Measurements from ENCODE around the gene VMAC.
"Not testable (repeated sequence)": the region's sequence is repeated elsewhere in the genome, so short reads cannot be mapped to it uniquely, and the experiment has no call there.

Gene VMAC

DNA sequence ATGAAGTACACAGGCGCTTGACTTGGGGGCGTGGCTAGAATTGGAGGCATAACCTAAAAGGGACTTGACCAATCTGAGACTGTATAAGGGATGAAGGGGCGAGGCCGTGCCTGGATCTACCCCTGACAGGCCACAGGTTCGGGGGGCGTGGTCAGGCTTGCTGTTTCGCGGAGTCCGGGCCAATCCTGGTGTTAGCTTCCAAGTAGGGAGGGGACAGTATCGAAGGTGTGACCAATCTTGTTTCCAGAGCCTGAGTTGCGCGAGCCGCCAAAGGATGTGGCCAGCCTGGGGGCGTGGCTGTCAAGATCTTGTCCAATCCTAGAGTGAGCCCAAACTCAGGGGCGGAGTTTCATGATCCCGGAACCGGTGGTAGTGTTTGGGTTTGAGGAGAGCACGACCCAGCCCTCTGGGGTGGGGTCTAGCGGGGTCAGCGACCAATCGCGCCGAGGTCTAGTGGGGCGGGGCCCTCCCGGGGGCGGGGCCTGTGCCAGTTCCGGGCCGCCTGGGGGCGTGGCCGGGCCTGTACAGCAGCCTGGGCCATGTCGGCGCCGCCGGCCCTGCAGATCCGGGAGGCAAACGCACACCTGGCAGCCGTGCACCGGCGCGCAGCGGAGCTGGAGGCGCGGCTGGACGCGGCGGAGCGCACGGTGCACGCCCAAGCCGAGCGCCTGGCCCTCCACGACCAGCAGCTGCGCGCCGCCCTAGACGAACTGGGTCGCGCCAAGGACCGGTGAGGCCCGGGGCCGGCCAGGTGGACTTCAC, at the start of gene VMAC:
Gene VMAC, plus strand, starts transcription at position 521 of the 762 bp plus-strand sequence. Its CDS starts 19 bp downstream, at position 540.
- DNase-seq: peak; percentile 99

DNA sequence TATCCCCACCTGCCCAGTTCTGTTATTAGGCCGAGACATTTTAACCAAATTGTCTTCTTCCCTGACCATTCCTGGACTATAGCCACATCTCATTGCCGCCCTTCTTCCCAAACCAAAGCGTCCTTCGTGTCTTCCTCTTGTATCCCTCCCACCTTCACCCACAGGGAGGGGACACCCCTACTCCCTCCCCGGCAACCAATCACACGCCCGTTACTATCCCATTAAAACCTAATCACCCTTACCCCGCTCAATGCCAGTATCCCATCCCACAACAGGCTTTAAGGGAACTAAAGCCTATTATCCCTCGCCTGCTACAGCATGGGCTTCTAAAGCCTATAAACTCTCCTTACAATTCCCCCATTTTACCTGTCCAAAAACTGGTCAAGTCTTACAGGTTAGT, 49.5 kb upstream of the VMAC start:
- not testable (repeated sequence) for DNase-seq

DNA sequence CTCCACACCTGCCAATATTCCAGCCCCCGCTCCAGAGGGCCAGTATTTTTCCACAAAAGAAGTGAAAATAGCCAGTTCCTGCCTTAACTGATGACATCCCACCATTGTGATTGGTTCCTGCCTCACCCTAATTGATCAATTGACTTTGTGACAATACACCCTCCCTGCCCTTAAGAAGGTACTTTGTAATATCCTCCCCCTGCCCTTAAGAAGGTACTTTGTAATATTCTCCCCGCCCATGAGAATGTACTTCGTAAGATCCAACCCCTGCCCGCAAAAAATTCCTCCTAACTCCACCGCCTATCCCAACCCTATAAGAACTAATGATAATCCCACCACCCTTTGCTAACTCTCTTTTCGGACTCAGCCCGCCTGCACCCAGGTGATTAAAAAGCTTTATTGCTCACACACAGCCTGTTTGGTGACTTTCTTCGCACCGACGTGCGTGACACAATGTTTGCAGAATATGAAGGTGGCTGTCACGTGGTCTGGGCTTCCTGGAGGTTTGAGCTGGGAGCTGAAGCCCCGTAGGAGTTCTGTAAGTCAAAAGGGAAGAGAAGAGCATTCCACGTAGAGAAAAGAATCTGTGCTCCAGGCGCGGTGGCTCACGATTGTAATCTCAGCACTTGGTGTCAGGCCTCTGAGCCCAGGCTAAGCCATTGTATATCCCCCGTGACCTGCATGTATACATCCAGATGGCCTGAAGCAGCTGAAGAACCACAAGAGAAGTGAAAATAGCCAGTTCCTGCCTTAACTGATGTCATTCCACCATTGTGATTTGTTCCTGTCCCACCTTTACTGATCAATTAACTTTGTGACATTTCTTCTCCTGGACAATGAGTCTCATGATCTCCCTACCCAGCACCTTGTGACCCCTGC, 47.2 kb upstream of the VMAC start:
- no peak for DNase-seq

DNA sequence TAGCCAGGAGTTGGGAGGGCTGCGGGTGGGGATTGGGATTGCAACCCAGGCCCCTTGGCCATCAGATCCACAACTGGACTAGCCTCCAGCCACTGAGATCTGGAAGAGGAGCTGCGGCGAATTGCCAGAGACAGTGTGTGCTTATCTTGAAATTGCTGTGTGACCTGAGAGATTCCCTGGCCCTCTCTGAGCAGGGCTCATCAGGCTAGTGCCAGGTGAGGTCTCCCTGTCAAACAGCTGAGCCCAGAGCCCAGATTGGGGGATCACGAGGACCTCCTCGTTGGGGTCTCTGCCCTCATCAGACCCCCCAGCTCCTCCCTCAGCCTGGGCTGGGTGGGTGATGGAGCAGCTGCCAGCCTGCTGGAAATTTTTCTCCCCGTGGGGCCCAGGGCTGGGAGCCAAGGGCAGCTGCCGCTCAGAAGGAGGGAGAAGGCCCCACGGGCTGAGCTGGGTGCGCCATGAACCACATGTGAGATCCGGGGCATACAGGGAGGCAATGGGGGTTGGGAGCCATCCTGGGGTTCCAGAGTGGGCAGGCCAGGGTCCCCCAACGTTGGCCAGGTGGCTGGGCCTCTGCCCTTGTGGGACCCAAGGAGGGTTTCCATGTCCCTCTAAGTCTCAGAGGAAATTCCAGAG, 41.5 kb upstream of the VMAC start:
- no peak for DNase-seq

DNA sequence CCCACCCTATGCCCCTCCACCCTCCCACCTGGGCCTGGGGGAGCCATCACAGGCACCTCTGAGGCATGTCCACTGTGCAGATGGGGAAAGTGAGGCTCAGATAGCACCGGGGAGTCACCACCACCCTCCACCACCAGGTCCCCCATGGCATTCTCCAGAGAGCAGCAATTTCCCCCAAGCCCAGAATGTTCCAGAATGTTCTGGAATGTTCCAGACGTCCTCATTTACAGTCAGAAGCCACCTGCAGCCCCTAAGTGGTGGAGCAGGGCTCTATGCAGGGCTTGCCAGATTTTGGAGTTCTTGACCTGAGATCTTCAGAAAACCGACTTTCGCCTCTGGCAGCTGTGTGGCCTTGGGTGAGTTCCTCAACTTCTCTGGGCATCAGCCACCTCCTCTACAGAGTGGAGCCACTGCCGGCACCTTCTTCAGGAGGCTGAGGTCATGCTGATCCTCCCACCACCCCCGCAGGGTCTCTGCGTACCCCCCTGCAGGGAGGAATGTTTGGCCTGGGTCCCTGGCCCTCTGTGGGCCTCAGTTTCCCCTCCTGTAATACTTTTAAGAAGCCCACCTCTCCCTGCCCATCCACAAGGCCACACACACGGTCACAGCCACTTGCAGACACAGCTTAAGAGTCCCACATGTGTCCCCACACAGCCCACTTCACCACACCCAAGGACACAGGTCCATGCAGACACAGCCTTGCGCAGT, 40.5 kb upstream of the VMAC start:
- DNase-seq: no peak

DNA sequence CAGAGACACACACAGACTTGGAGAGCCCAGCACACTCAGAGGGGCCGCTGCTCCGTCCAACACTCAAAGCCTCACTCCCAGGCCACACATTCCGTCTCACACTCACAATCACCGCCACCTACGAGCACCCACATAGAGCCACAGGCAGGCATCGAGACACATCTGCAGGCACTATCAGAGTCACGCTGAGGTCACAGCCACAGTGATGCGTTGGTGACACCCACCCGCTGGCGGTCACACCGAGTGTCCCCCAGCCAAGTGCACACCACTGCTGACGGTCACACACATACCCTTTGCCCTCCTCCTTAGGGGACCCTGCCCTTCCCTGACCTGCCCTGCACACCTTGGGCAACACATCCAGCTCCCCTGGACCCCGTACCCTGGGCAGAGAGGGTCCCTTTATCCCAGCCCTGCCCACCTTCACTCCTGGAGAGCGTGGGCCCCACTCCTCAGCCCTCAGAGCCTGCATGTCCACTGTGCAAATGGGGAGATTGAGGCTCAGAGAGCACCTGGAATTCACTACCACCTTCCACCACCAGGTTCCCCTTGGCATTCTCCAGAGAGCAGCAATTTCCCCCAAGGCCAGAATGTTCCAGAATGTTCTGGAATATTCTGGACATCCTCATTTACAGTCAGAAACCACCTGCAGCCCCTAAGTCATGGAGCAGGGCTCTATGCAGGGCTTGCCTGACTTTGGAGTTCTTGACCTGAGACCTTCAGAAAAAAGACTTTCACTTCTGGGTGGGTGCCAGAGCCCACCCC, 39.8 kb upstream of the VMAC start:
- no peak for DNase-seq

GRCh38 chr19:5865772-5866171, 38.9 kb upstream of the VMAC start:
- DNase-seq: no peak

GRCh38 chr19:5867201-5868136, 37.2 kb upstream of the VMAC start:
- no peak for DNase-seq

DNA sequence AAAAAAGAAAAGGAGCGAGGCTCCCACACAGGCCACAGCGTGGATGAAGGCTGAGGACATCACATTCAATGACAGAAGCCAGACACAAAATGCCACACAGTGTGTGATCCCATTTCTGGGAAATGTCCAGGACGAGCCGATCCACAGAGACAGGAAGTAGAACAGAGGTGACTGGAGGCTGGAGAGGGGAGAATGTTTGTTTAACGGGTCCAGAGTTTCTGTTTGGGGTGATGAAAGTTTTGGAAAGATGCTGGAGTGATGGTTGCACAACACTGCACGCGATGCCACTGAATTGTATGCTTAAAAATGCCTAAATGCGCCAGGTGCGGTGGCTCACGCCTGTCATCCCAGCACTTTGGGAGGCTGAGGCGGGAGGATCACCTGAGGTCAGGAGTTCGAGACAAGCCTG, 33.7 kb upstream of the VMAC start:
- no peak for DNase-seq

- DNase-seq: no peak
Observed at GRCh38 chr19:5873617-5874199, 31.0 kb upstream of the VMAC start.

GRCh38 chr19:5874496-5874895, 30.2 kb upstream of the VMAC start:
- DNase-seq: not testable (repeated sequence)

DNA sequence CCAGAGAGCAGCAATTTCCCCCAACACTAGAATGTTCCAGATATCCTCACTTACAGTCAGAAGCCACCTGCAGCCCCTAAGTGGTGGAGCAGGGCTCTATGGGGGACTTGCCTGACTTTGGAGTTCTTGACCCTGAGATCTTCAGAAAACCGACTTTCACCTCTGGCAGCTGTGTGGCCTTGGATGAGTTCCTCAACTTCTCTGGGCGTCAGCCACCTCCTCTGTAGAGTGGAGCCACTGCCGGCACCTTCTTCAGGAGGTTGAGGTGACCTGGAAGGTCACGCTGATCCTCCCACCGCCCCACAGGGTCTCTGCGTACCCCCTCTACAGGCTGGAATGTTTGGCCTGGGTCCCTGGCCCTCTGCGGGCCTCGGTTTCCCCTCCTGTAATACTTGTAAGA, 27.2 kb upstream of the VMAC start:
- DNase-seq: no peak

DNA sequence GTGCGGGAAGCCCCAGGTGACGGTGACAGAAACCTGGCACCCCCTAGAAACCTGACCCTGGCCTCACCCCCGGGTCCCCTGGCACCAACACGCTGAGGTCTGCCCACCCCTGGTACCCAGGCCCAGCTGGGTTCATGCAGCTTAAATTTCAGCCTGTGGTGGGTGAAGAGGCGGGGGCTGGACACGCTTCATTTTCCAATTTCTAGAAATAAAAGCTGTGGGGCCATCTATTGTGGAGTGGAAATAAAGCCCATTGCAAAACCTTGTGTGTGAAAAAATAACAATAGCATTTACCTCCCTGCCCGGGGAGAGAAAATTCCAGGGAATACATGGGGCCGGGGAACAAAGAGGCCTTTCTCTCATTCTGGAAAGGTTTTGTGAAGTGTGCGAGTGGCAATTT, 26.8 kb upstream of the VMAC start:
- no peak for DNase-seq

DNA sequence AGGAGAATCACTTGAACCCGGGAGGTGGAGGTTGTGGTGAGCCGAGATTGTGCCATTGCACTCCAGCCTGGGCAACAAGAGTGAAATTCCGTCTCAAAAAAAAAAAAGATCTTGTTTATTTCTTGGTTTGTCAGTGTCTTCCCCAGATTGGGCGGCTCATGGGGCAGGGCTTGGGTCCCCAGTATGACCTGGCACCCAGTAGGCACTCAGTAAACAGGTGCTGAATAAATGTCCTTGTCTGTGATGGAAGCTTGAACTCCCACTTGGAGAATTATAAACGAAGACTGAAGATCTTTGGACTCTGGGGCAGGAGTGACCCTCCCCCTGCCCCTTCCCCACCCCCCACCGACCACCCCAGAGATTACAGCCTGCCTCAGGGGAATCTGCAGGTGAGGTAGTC, 24.5 kb upstream of the VMAC start:
- DNase-seq: no peak

DNA sequence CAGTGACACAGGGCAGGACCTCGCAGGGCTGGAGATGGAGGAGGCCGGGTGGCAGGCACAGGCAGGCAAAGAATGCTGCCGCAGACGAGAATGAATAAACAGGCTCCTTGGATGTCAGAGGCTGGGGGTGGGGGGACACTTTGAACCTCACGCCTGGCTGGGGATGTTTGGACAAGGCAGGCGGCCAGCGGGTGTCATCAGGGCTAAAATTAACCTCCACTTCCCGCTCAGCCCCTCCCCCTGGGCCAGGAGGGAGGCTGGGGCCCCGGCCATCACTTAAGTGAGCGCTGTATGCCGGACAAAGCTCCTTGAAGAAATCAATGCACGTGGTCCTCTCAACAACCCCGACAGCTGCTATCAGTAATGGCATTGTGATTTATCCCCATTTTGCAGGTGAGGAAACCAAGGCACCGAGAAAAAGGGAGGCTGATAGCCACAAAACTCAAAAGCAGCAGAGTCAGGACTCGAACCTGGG, 24.0 kb upstream of the VMAC start:
- DNase-seq: peak; percentile 78

DNA sequence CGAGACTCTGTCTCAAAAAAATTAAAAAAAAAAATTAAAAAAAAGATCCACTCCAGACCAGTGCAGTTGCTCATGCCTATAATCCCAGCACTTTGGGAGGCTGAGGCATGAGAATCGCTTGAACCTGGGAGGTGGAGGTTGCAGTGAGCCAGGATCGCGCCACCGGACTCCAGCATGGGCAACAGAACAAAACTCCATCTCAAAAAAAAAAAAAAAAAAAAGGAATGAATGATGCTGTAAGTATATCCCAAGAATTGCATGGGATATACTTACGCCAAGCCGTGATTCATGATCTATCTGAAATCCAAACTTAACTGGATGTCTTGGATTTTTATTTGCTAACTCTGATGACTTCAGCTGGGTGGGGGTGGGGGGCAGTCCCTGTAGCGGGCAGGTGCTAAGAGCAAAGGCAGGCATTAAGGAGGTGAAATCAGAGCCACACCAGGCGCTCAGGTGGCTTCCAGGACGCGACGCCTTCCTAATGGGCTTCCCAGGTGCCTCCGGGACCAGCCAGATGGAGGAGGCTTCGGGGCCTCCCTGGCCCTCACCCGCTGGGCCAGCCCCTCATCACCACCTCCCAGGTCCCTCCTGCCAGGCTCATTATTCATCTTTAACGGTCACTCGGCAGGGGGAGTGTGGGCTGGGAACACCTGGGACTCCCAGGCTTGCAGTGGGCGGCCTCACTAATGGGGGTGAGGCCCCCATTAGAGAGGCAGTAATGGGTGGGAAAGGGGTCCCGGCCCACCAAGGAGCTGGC, 23.0 kb upstream of the VMAC start:
- peak; percentile 87 for DNase-seq

DNA sequence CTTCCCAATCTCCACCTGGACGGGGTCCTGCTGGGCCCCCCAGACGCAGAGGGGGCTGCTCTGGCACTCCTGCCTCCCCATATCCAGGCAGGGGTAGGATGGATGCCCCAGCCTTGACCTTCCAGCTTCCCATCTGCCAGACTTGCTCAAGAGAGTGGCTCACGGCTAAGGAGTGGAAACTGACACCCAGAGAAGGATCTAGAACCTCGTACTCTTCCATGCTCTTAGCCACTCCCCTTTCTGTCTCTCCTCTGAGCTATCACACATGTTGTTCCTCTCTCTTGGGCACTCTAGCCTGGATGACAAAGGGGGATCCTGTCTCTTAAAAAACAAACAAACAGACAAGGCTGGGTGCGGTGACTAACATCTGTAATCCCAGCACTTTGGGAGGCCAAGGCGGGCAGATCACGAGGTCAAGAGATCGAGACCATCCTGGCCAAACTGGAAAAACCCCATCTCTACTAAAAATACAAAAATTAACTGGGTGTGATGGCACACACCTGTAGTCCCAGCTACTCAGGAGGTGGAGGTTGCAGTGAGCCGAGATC, 22.2 kb upstream of the VMAC start:
- DNase-seq: no peak

DNA sequence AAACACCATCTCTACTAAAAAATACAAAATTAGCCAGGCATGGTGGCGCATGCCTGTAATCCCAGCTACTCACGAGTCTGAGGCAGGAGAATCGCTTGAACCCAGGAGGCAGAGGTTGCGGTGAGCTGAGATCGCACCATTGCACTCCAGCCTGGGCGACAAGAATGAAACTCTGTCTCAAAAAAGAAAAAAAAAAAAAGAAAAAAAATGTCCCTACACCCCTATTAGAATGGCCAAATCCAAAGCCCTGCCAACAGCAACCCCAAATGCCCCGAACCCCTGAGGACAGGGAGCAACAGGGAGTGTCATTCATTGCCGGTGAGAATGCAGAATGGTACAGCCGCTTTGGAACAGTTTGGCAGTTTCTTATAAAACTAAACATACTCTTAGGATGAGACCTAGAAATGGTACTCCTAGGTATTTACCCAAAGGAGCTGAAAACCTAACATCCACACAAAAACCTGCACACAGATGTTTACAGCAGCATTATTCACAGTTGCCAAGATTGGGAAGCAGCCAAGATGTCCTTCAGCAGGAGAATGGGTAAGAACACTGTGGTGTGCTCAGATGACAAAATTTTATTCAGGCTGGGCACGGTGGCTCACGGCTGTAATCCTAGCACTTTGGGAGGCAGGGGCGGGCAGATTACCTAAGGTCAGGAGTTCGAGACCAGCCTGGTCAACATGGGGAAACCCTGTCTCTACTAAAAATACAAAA, 21.4 kb upstream of the VMAC start:
- not testable (repeated sequence) for DNase-seq

All from NCI-H146 (cell line).